OCI-LY1 (cell line): ENCODE data around the gene TMEM185B.

ENCODE experiments used
- EZH2 ChIP-seq: fragments of 200-600 bp; sonication (generic), shearing (Covaris generic); IDR thresholded peaks from 2 replicates; pipeline ENCODE4 v1.8.0; 2017; ENCODE audit warnings: borderline replicate concordance, mixed run types, mild to moderate bottlenecking, antibody characterized with exemption, low read length, moderate library complexity, mixed read lengths
- TF ChIP-seq, protein P1 (sequence below): fragments of 200-600 bp; sonication (generic), shearing (Covaris generic); IDR thresholded peaks from 2 replicates; pipeline ENCODE4 v1.5.1; 2017; ENCODE audit warnings: mild to moderate bottlenecking, antibody characterized with exemption, low read length, moderate library complexity, mixed read lengths

GRCh38 chr2:120230515-120231471, 7.6 kb upstream of the TMEM185B start:
- TF ChIP-seq, protein P1, sequence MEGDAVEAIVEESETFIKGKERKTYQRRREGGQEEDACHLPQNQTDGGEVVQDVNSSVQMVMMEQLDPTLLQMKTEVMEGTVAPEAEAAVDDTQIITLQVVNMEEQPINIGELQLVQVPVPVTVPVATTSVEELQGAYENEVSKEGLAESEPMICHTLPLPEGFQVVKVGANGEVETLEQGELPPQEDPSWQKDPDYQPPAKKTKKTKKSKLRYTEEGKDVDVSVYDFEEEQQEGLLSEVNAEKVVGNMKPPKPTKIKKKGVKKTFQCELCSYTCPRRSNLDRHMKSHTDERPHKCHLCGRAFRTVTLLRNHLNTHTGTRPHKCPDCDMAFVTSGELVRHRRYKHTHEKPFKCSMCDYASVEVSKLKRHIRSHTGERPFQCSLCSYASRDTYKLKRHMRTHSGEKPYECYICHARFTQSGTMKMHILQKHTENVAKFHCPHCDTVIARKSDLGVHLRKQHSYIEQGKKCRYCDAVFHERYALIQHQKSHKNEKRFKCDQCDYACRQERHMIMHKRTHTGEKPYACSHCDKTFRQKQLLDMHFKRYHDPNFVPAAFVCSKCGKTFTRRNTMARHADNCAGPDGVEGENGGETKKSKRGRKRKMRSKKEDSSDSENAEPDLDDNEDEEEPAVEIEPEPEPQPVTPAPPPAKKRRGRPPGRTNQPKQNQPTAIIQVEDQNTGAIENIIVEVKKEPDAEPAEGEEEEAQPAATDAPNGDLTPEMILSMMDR = no peak
- no peak for TF ChIP-seq EZH2
